ENCODE data around the gene TRIO. TPM values are rescaled to one million over a fixed set of nuclear protein-coding genes. Genes with fewer than 3 reads are reported as not detected.

Gene TRIO
- total RNA-seq, 6 experiments from 2014 or later = 167 to 219 (median 190) TPM

GRCh38 chr5:14263113-14263512, 120.0 kb downstream of the TRIO start:
- H3K4me3 Mint-ChIP-seq = peak overlapping the region; percentile 9
- H3K4me1 Mint-ChIP-seq (ENCODE audit: low read depth) = peaks cover 100% of the 10 kb centered on the region
- peak overlapping the region; percentile 75 for H3K27ac Mint-ChIP-seq
- peaks cover 31% of the 10 kb centered on the region for H3K36me3 Mint-ChIP-seq (ENCODE audit: low read depth)
- H3K27me3 Mint-ChIP-seq (ENCODE audit: insufficient read depth) = peaks cover 10% of the 10 kb centered on the region
- DNase-seq = no peak
- no peak for TF ChIP-seq CTCF (IDR thresholded peaks at IDR 0.05)
- no peaks in the 10 kb centered on the region for H3K9me3 Mint-ChIP-seq

- Mint-ChIP-seq H3K36me3 (ENCODE audit: low read depth) (peaks cover 31% of the 10 kb centered on the region), H3K4me1 (ENCODE audit: low read depth) (peaks cover 100% of the 10 kb centered on the region), H3K9me3 (no peaks in the 10 kb centered on the region), H3K27ac (peak overlapping the region; percentile 75), H3K4me3 (peak overlapping the region; percentile 9), H3K27me3 (ENCODE audit: insufficient read depth) (peaks cover 10% of the 10 kb centered on the region)
- no peak for TF ChIP-seq CTCF (IDR thresholded peaks at IDR 0.05)
- DNase-seq = no peak
Measured at GRCh38 chr5:14263699-14264098, 120.6 kb downstream of the TRIO start.

GRCh38 chr5:14264605-14265316, 121.6 kb downstream of the TRIO start:
- Mint-ChIP-seq H3K27ac (peak overlapping the region; percentile 92), H3K4me1 (ENCODE audit: low read depth) (peaks cover 100% of the 10 kb centered on the region), H3K4me3 (peak overlapping the region; percentile 82), H3K36me3 (ENCODE audit: low read depth) (peaks cover 21% of the 10 kb centered on the region), H3K9me3 (no peaks in the 10 kb centered on the region), H3K27me3 (ENCODE audit: insufficient read depth) (peaks cover 10% of the 10 kb centered on the region)
- peak; percentile 93 for DNase-seq
- TF ChIP-seq CTCF (IDR thresholded peaks at IDR 0.05) = no peak

- Mint-ChIP-seq H3K36me3 (ENCODE audit: low read depth) (peaks cover 21% of the 10 kb centered on the region), H3K27me3 (ENCODE audit: insufficient read depth) (peaks cover 10% of the 10 kb centered on the region), H3K9me3 (no peaks in the 10 kb centered on the region), H3K27ac (peak overlapping the region; percentile 92), H3K4me3 (peak overlapping the region; percentile 63), H3K4me1 (ENCODE audit: low read depth) (peaks cover 100% of the 10 kb centered on the region)
- DNase-seq = peak; percentile 91
- no peak for TF ChIP-seq CTCF (IDR thresholded peaks at IDR 0.05)
Measured at GRCh38 chr5:14265570-14265969, 122.4 kb downstream of the TRIO start.

GRCh38 chr5:14266171-14266570, 123.0 kb downstream of the TRIO start:
- TF ChIP-seq CTCF (IDR thresholded peaks at IDR 0.05) = no peak
- DNase-seq = no peak
- peaks cover 10% of the 10 kb centered on the region for H3K27me3 Mint-ChIP-seq (ENCODE audit: insufficient read depth)
- H3K36me3 Mint-ChIP-seq (ENCODE audit: low read depth) = peaks cover 20% of the 10 kb centered on the region
- H3K4me3 Mint-ChIP-seq = peak overlapping the region; percentile 63
- peak overlapping the region; percentile 92 for H3K27ac Mint-ChIP-seq
- H3K9me3 Mint-ChIP-seq = no peaks in the 10 kb centered on the region
- peaks cover 100% of the 10 kb centered on the region for H3K4me1 Mint-ChIP-seq (ENCODE audit: low read depth)

All from HFFc6 (cell line).